ENCODE measurements around the gene TBC1D4. TPM values are rescaled to one million over a fixed set of nuclear protein-coding genes. Genes with fewer than 3 reads are reported as not detected.

The TBC1D4 gene
- total and polyA plus RNA-seq, 10 of the 15 experiments (the other 5 are each of a cell fraction or from before 2014, with no cell fraction given) = 11.0 to 38.6 (median 25.5) TPM

DNA sequence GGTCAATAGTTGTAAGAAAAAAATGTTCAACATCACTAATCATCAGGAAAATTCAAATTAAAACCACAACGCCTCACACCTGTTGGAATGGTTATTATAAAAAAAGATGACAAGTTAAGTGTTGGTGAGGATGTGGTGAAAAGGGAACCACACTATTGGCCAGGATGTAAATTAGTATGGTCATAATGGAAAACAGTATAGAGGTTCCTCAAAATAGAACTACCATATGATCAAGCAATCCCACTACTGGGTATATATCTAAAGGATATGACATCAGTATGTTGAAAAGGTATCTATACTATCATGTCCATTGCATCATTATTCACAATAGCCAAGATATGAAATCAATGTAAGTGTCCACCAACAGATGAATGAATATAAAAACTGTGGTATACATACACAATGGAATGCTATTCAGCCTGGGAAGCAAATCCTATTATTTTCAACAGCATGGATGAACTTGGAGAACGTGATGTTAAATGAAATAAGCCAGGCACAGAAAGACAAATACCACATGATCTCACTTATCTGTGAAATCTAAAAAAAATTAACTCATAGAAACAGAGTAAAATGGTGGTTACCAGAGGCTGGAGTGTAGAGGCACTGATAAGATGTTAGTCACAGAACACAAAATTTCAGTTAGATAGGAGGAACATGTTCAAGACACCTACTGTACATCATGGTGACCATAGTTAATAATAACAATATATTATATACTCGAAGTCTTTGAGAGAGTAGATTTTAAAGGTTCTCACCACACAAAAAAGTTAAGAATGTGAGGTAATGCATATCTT lies 56.6 kb downstream of the TBC1D4 start (continued):
- TF ChIP-seq, protein P1, sequence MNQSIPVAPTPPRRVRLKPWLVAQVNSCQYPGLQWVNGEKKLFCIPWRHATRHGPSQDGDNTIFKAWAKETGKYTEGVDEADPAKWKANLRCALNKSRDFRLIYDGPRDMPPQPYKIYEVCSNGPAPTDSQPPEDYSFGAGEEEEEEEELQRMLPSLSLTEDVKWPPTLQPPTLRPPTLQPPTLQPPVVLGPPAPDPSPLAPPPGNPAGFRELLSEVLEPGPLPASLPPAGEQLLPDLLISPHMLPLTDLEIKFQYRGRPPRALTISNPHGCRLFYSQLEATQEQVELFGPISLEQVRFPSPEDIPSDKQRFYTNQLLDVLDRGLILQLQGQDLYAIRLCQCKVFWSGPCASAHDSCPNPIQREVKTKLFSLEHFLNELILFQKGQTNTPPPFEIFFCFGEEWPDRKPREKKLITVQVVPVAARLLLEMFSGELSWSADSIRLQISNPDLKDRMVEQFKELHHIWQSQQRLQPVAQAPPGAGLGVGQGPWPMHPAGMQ (IDR thresholded peaks at IDR 0.05; ENCODE audit: borderline replicate concordance) = no peak
- peak; percentile 44 for TF ChIP-seq JUNB (IDR thresholded peaks at IDR 0.05)
- TF ChIP-seq, protein P2, sequence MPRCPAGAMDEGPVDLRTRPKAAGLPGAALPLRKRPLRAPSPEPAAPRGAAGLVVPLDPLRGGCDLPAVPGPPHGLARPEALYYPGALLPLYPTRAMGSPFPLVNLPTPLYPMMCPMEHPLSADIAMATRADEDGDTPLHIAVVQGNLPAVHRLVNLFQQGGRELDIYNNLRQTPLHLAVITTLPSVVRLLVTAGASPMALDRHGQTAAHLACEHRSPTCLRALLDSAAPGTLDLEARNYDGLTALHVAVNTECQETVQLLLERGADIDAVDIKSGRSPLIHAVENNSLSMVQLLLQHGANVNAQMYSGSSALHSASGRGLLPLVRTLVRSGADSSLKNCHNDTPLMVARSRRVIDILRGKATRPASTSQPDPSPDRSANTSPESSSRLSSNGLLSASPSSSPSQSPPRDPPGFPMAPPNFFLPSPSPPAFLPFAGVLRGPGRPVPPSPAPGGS (IDR thresholded peaks at IDR 0.05; ENCODE audit: borderline replicate concordance, insufficient read depth, low read depth, low read length, poor library complexity, severe bottlenecking) = no peak
- peak; percentile 60; the same call in 1 of the 2 replicates for TF ChIP-seq CBFB (IDR thresholded peaks at IDR 0.05; ENCODE audit: low read depth)
- TF ChIP-seq, protein P3, sequence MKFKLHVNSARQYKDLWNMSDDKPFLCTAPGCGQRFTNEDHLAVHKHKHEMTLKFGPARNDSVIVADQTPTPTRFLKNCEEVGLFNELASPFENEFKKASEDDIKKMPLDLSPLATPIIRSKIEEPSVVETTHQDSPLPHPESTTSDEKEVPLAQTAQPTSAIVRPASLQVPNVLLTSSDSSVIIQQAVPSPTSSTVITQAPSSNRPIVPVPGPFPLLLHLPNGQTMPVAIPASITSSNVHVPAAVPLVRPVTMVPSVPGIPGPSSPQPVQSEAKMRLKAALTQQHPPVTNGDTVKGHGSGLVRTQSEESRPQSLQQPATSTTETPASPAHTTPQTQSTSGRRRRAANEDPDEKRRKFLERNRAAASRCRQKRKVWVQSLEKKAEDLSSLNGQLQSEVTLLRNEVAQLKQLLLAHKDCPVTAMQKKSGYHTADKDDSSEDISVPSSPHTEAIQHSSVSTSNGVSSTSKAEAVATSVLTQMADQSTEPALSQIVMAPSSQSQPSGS (IDR thresholded peaks at IDR 0.05; ENCODE audit: low read length) = peak; percentile 76; the same call in 1 of the 2 replicates
- TF ChIP-seq, protein P4, sequence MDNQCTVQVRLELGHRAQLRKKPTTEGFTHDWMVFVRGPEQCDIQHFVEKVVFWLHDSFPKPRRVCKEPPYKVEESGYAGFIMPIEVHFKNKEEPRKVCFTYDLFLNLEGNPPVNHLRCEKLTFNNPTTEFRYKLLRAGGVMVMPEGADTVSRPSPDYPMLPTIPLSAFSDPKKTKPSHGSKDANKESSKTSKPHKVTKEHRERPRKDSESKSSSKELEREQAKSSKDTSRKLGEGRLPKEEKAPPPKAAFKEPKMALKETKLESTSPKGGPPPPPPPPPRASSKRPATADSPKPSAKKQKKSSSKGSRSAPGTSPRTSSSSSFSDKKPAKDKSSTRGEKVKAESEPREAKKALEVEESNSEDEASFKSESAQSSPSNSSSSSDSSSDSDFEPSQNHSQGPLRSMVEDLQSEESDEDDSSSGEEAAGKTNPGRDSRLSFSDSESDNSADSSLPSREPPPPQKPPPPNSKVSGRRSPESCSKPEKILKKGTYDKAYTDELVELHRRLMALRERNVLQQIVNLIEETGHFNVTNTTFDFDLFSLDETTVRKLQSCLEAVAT (IDR thresholded peaks at IDR 0.05) = no peak
- no peak for TF ChIP-seq NRF1 (conservative IDR thresholded peaks at IDR 0.05; ENCODE audit: low read depth, low read length)
- TF ChIP-seq HDAC6 (IDR thresholded peaks at IDR 0.05; ENCODE audit: unreplicated experiment) = no peak
- no peak for TF ChIP-seq NFYA (IDR thresholded peaks at IDR 0.05; ENCODE audit: borderline replicate concordance, low read depth, low read length)
- TF ChIP-seq EED (IDR thresholded peaks at IDR 0.05; ENCODE audit: low read depth) = peak; percentile 19; the same call in 1 of the 2 replicates
- TF ChIP-seq GABPA (IDR thresholded peaks at IDR 0.05; ENCODE audit: low read depth) = peak; percentile 45; the same call in 1 of the 2 replicates
- no peak for TF ChIP-seq CHD4 (IDR thresholded peaks at IDR 0.05)
- no peak for TF ChIP-seq BRCA1 (IDR thresholded peaks at IDR 0.05; ENCODE audit: low read depth, low read length)
- no peak for TF ChIP-seq SIX5 (IDR thresholded peaks at IDR 0.05; ENCODE audit: low read depth, low read length, severe bottlenecking)
- no peak for TF ChIP-seq ESRRA (IDR thresholded peaks at IDR 0.05; ENCODE audit: low read length)
- no peak for TF ChIP-seq ZSCAN29 (IDR thresholded peaks at IDR 0.05)
- TF ChIP-seq NR2F1 (conservative IDR thresholded peaks at IDR 0.05) = no peak
- no peak for TF ChIP-seq TBL1XR1 (IDR thresholded peaks at IDR 0.05; ENCODE audit: low read depth, low read length)
- peak in 1 of 2 experiments; percentile 56; a peak in 1 of 4 replicates for TF ChIP-seq CEBPB (IDR thresholded peaks at IDR 0.05; ENCODE audit: borderline replicate concordance in 1 of 2, low read depth in 2 of 2, low read length in 2 of 2)
- TF ChIP-seq, protein P5, sequence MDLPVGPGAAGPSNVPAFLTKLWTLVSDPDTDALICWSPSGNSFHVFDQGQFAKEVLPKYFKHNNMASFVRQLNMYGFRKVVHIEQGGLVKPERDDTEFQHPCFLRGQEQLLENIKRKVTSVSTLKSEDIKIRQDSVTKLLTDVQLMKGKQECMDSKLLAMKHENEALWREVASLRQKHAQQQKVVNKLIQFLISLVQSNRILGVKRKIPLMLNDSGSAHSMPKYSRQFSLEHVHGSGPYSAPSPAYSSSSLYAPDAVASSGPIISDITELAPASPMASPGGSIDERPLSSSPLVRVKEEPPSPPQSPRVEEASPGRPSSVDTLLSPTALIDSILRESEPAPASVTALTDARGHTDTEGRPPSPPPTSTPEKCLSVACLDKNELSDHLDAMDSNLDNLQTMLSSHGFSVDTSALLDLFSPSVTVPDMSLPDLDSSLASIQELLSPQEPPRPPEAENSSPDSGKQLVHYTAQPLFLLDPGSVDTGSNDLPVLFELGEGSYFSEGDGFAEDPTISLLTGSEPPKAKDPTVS (IDR thresholded peaks at IDR 0.05; ENCODE audit: low read depth, low read length) = no peak
- TF ChIP-seq SRF (IDR thresholded peaks at IDR 0.05; ENCODE audit: low read depth in 2 of 2, low read length in 2 of 2) = no peak

Measured in GM12878 (cell line).